ENCODE data around the gene KANSL3.
A peak's percentile ranks its signal among the peaks of the same experiment; 100 is the strongest.

The KANSL3 gene

GRCh38 chr2:96636551-96637171 lies 1.5 kb downstream of the KANSL3 start:
- H3K4me3 ChIP-seq (ENCODE audit: low read depth, low read length), result peak overlapping the region; percentile 82
- TF ChIP-seq CTCF (IDR thresholded peaks at IDR 0.05; ENCODE audit: low read depth, low read length, missing control alignments), result no peak
- DNase-seq (ENCODE audit: low read depth), result no peak

- no peak for TF ChIP-seq CTCF (IDR thresholded peaks at IDR 0.05; ENCODE audit: low read depth, low read length, missing control alignments)
- no peak for DNase-seq (ENCODE audit: low read depth)
- no peak overlapping the region for H3K4me3 ChIP-seq (ENCODE audit: low read depth, low read length)
Measured at GRCh38 chr2:96633641-96634040, 4.5 kb downstream of the KANSL3 start.

- no peak for DNase-seq (ENCODE audit: low read depth)
- no peak overlapping the region for H3K4me3 ChIP-seq (ENCODE audit: low read depth, low read length)
- TF ChIP-seq CTCF (IDR thresholded peaks at IDR 0.05; ENCODE audit: low read depth, low read length, missing control alignments), result no peak
Measured at GRCh38 chr2:96631804-96632435, 6.2 kb downstream of the KANSL3 start.

- no peak for DNase-seq (ENCODE audit: low read depth)
- no peak overlapping the region for H3K4me3 ChIP-seq (ENCODE audit: low read depth, low read length)
- no peak for TF ChIP-seq CTCF (IDR thresholded peaks at IDR 0.05; ENCODE audit: low read depth, low read length, missing control alignments)
Measured at GRCh38 chr2:96626553-96626942, 11.6 kb downstream of the KANSL3 start.

- no peak for DNase-seq (ENCODE audit: low read depth)
- H3K4me3 ChIP-seq (ENCODE audit: low read depth, low read length), result no peak overlapping the region
- TF ChIP-seq CTCF (IDR thresholded peaks at IDR 0.05; ENCODE audit: low read depth, low read length, missing control alignments), result no peak
Measured at GRCh38 chr2:96625571-96626552, 12.2 kb downstream of the KANSL3 start.

GRCh38 chr2:96623116-96623515 lies 15.0 kb downstream of the KANSL3 start:
- H3K4me3 ChIP-seq (ENCODE audit: low read depth, low read length), result no peak overlapping the region
- no peak for TF ChIP-seq CTCF (IDR thresholded peaks at IDR 0.05; ENCODE audit: low read depth, low read length, missing control alignments)
- DNase-seq (ENCODE audit: low read depth), result no peak
